Tibial nerve (tissue), 4 donors: ENCODE data around the gene ELMO3.

Experiments
- EP300 ChIP-seq, 2 donors: sonication (generic); formaldehyde crosslinking; IDR thresholded peaks; one replicate each; pipeline ENCODE4 v1.6.1; 2017; ENCODE audit warnings: antibody characterized with exemption in 2 of 2, mild to moderate bottlenecking in 1 of 2
- POLR2A ChIP-seq, 2 donors: fragments of 450-650 bp; IDR thresholded peaks; one replicate each; pipeline ENCODE4 v1.6.1; 2017; ENCODE audit warnings: antibody characterized with exemption in 2 of 2, mild to moderate bottlenecking in 2 of 2, moderate library complexity in 2 of 2
- TF ChIP-seq, protein P1 (sequence below), 5 experiments: fragments of 200-600 bp in 3 of 5; fragments of 450-650 bp in 2 of 5; sonication (generic) in 3 of 5; IDR thresholded peaks; one replicate each; pipeline ENCODE4 v1.5.1; 2016 to 2019; ENCODE audit warnings: antibody characterized with exemption in 5 of 5, mild to moderate bottlenecking in 3 of 5, moderate library complexity in 2 of 5

DNA sequence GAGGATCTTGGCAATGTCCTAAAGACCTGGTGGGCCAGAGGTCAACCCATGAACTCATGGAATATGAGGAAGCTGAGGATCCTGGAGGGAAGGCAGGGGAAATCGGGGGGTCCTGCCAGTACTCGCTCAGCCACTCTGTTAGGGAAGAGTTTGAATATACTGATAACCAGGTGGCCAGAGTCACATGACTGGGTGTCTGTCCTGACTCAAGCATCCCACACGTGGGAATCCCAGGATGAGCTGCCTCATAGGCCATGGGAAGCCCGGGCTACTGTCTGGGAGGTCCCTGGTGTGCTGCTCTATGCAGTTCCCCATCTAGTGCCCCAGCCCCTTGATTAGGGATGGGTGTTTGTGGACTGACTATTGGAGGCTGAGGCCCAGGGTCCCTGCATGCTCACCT, 10.6 kb upstream of the ELMO3 start:
- TF ChIP-seq, protein P1, sequence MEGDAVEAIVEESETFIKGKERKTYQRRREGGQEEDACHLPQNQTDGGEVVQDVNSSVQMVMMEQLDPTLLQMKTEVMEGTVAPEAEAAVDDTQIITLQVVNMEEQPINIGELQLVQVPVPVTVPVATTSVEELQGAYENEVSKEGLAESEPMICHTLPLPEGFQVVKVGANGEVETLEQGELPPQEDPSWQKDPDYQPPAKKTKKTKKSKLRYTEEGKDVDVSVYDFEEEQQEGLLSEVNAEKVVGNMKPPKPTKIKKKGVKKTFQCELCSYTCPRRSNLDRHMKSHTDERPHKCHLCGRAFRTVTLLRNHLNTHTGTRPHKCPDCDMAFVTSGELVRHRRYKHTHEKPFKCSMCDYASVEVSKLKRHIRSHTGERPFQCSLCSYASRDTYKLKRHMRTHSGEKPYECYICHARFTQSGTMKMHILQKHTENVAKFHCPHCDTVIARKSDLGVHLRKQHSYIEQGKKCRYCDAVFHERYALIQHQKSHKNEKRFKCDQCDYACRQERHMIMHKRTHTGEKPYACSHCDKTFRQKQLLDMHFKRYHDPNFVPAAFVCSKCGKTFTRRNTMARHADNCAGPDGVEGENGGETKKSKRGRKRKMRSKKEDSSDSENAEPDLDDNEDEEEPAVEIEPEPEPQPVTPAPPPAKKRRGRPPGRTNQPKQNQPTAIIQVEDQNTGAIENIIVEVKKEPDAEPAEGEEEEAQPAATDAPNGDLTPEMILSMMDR (IDR thresholded peaks at IDR 0.05), result no peak
- TF ChIP-seq EP300 (IDR thresholded peaks at IDR 0.05) (no peak), POLR2A (IDR thresholded peaks at IDR 0.05) (no peak)
